Skeletal muscle tissue (tissue), 4 donors: ENCODE results near the gene DNAJC12. TPM values are rescaled to one million over a fixed set of nuclear protein-coding genes. Genes with fewer than 3 reads are reported as not detected.
"Not testable (repeated sequence)": the region's sequence is repeated elsewhere in the genome, so short reads cannot be mapped to it uniquely, and the experiment has no call there.

Experiments used
- H3K27ac ChIP-seq: one replicate; pipeline ENCODE4 v1.7.0; 2013; ENCODE audit warnings: mild to moderate bottlenecking, low read depth, low read length, inconsistent platforms
- H3K27me3 ChIP-seq, 3 donors: one replicate each; pipeline ENCODE4 v1.7.0; 2013; ENCODE audit warnings: low read length in 3 of 3; ENCODE audit not compliant: control insufficient read depth in 3 of 3, insufficient read depth in 3 of 3
- H3K36me3 ChIP-seq, 3 donors: one replicate each; pipeline ENCODE4 v1.7.0; 2013; ENCODE audit warnings: low read length in 3 of 3; ENCODE audit not compliant: control insufficient read depth in 3 of 3, insufficient read depth in 3 of 3
- H3K4me1 ChIP-seq, 3 donors: one replicate each; pipeline ENCODE4 v1.7.0; 2013; ENCODE audit warnings: low read length in 3 of 3, mild to moderate bottlenecking in 3 of 3; ENCODE audit not compliant: control insufficient read depth in 3 of 3, insufficient read depth in 3 of 3
- H3K4me3 ChIP-seq, 3 donors: one replicate each; pipeline ENCODE4 v1.7.0; 2013; ENCODE audit warnings: low read length in 3 of 3
- H3K9ac ChIP-seq, 3 donors: one replicate each; pipeline ENCODE4 v1.7.0; 2013; ENCODE audit warnings: low read length in 3 of 3, mild to moderate bottlenecking in 3 of 3, moderate library complexity in 2 of 3, low read depth in 1 of 3
- H3K9me3 ChIP-seq, 3 donors: one replicate each; pipeline ENCODE4 v1.7.0; 2013; ENCODE audit warnings: low read length in 3 of 3; ENCODE audit not compliant: control insufficient read depth in 3 of 3
- total RNA-seq: library from RNA; depleted of rRNA; stranded (reverse); fragments of >200 nt; gene quantifications from one replicate; pipeline ENCODE4 v1.2.3, GENCODE V29; 2014
- donor health status: Osteomylitis.

The DNAJC12 gene
- total RNA-seq: 3.1 TPM

GRCh38 chr10:67837541-67838314 lies at the start of gene DNAJC12:
Gene DNAJC12, minus strand, starts transcription at chr10:67838188. Its CDS starts 177 bp downstream, at chr10:67838011.
- Histone ChIP-seq H3K27me3 (no peaks in the 10 kb centered on the region), H3K9me3 (peaks cover 0 to 3% (median 0%) of the 10 kb centered on the region in 3 donors), H3K27ac (no peak within 1 kb of the TSS), H3K4me3 (peak within 1 kb of the TSS; percentile 64 to 83 (median 76)), H3K9ac (peak within 1 kb of the TSS; percentile 50 to 71 (median 69)), H3K36me3 (no peaks in the 10 kb centered on the region), H3K4me1 (no peaks in the 10 kb centered on the region)

GRCh38 chr10:67884842-67885670 lies 47.1 kb upstream of the DNAJC12 start:
- no peaks in the 10 kb centered on the region for H3K27me3 ChIP-seq
- no peaks in the 10 kb centered on the region for H3K9me3 ChIP-seq
- peaks cover 3 to 25% (median 22%) of the 10 kb centered on the region in 3 donors for H3K36me3 ChIP-seq
- peak overlapping the region; percentile 91 for H3K27ac ChIP-seq
- peak overlapping the region; percentile 73 to 81 (median 79) for H3K4me3 ChIP-seq
- H3K9ac ChIP-seq: peak overlapping the region; percentile 78 to 87 (median 81)
- peaks cover 6 to 11% (median 9%) of the 10 kb centered on the region in 3 donors for H3K4me1 ChIP-seq

- peak within 1 kb of the TSS; percentile 84 to 95 (median 87) for H3K9ac ChIP-seq
- no peaks in the 10 kb centered on the region for H3K9me3 ChIP-seq
- peaks cover 6 to 11% (median 9%) of the 10 kb centered on the region in 3 donors for H3K4me1 ChIP-seq
- peak within 1 kb of the TSS; percentile 81 to 87 (median 84) for H3K4me3 ChIP-seq
- no peaks in the 10 kb centered on the region for H3K27me3 ChIP-seq
- peak within 1 kb of the TSS; percentile 91 for H3K27ac ChIP-seq
- H3K36me3 ChIP-seq: peaks cover 2 to 18% (median 18%) of the 10 kb centered on the region in 3 donors
Observed at GRCh38 chr10:67884313-67884841, 46.4 kb upstream of the DNAJC12 start, which contains the start of gene SIRT1. Gene SIRT1, plus strand, starts transcription at chr10:67884656. Its CDS starts 66 bp downstream, at chr10:67884722.

GRCh38 chr10:67883710-67884312 lies 45.8 kb upstream of the DNAJC12 start:
- Histone ChIP-seq H3K9me3 (no peaks in the 10 kb centered on the region), H3K4me1 (peaks cover 6 to 11% (median 9%) of the 10 kb centered on the region in 3 donors), H3K36me3 (peaks cover 0 to 12% (median 12%) of the 10 kb centered on the region in 3 donors), H3K9ac (peak overlapping the region; percentile 84 to 95 (median 87)), H3K27me3 (no peaks in the 10 kb centered on the region), H3K4me3 (peak overlapping the region; percentile 71 to 87 (median 84)), H3K27ac (peak overlapping the region; percentile 91)

GRCh38 chr10:67878133-67878532 lies 40.1 kb upstream of the DNAJC12 start:
- Histone ChIP-seq H3K27me3 (no peaks in the 10 kb centered on the region), H3K27ac (no peak overlapping the region), H3K9me3 (no peaks in the 10 kb centered on the region), H3K36me3 (no peaks in the 10 kb centered on the region), H3K9ac (no peak overlapping the region), H3K4me3 (no peak overlapping the region), H3K4me1 (no peaks in the 10 kb centered on the region)

- H3K27ac ChIP-seq, H3K4me1 ChIP-seq, H3K27me3 ChIP-seq, H3K4me3 ChIP-seq, H3K9ac ChIP-seq, H3K36me3 ChIP-seq, H3K9me3 ChIP-seq: not testable (repeated sequence)
Observed at GRCh38 chr10:67877421-67877820, 39.4 kb upstream of the DNAJC12 start.

DNA sequence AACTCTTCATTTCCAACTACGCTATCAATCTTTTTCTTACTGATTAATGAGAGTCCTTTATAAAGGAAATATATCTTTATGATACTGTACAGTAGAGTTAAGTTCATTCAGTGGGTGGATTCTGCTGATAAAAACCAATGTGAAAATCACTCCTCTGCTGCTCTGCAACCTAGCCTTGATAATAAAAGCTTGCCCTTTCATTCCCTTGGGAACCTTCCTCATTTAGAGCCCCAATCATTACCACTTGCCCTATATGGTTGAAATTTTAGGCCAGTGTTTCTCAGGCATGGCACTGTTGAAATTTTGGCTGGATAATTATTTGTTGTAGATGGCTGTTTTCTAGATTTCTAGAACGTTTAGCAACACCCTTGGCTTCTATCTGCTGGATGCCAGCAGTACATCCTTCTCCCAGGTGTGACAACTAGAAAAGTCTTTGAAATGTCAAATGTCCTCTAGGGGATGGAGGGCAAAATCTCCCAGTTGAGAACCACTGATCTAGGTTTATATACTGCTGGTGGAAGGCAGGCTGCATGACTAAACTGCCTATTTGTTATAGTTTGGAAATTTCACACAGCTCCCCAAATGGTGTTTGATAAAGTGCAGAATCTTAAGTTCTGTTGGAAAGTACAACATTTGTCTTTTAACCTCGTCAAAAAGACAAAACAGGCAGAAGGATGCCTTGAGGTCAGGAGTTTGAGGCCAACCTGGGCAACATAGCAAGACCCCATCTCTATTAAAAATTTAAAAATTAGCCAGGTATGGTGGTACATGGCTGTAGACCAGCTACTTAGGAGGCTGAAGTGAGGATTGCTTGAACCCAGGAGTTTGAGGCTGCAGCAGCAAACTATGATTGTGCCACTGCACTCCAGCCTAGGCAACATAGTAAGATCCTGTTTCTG lies 37.6 kb upstream of the DNAJC12 start:
- Histone ChIP-seq H3K9ac (no peak overlapping the region), H3K9me3 (no peaks in the 10 kb centered on the region)

GRCh38 chr10:67869996-67870395 lies 32.0 kb upstream of the DNAJC12 start:
- no peak overlapping the region for H3K4me3 ChIP-seq
- no peak overlapping the region for H3K27ac ChIP-seq
- no peak overlapping the region for H3K9ac ChIP-seq
- no peaks in the 10 kb centered on the region for H3K36me3 ChIP-seq
- no peaks in the 10 kb centered on the region for H3K4me1 ChIP-seq
- no peaks in the 10 kb centered on the region for H3K9me3 ChIP-seq
- no peaks in the 10 kb centered on the region for H3K27me3 ChIP-seq

More for the DNA sequence above, 37.6 kb upstream of the DNAJC12 start:
- Histone ChIP-seq H3K4me3 (no peak overlapping the region), H3K27ac (no peak overlapping the region), H3K36me3 (no peaks in the 10 kb centered on the region), H3K27me3 (no peaks in the 10 kb centered on the region), H3K4me1 (no peaks in the 10 kb centered on the region)

DNA sequence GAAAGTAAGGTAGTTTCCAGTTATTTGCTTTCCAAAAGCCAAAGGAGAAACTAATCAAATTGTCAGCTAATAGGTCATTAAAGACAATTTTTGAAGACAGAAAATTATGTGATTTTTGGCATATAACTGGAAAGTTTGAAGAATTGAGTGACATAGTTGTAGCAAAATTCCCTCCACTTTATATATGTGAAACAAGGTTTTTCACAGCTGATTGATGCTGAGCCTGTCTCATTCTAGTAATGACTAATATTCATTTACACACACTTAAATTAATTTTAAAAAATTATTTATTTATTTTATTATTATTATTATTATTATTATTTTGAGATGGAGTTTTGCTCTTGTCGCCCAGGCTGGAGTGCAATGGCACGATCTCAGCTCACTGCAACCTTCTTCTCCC lies 30.1 kb upstream of the DNAJC12 start:
- H3K9ac ChIP-seq: no peak overlapping the region
- no peaks in the 10 kb centered on the region for H3K4me1 ChIP-seq
- no peaks in the 10 kb centered on the region for H3K36me3 ChIP-seq
- H3K27me3 ChIP-seq: no peaks in the 10 kb centered on the region
- no peak overlapping the region for H3K27ac ChIP-seq
- no peaks in the 10 kb centered on the region for H3K9me3 ChIP-seq
- no peak overlapping the region for H3K4me3 ChIP-seq
